NK-92 treated with Interleukin-12 subunit alpha and Interleukin-12 subunit beta, amount 100 ng/mL, for 24 hours (cell line): ENCODE data around the gene ITGA8.
"Not testable (repeated sequence)": the region's sequence is repeated elsewhere in the genome, so short reads cannot be mapped to it uniquely, and the experiment has no call there.

Experiments used
- DNase-seq: peaks from one replicate; lab custom pipeline; 2025; lab: John Stamatoyannopoulos, UW

The ITGA8 gene

DNA sequence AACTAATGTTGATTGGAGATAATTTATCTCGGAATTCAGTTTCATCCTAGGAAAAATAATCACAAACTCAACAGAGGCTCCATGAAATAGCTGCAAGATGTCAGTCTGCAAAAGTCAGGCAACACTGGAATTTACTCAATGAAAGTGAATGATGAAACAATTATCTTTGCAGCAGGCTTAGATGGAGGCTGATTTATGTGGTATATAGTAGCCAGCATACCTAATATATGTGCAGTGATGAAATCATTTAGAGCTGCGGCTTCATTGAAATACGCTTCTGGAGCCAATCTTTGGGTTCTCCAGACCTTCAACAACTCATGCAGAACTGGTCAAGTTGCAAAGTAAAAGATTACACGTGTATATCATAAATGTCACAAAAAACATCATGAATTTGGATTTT is 113.3 kb downstream of the ITGA8 start:
- no peak for DNase-seq

DNA sequence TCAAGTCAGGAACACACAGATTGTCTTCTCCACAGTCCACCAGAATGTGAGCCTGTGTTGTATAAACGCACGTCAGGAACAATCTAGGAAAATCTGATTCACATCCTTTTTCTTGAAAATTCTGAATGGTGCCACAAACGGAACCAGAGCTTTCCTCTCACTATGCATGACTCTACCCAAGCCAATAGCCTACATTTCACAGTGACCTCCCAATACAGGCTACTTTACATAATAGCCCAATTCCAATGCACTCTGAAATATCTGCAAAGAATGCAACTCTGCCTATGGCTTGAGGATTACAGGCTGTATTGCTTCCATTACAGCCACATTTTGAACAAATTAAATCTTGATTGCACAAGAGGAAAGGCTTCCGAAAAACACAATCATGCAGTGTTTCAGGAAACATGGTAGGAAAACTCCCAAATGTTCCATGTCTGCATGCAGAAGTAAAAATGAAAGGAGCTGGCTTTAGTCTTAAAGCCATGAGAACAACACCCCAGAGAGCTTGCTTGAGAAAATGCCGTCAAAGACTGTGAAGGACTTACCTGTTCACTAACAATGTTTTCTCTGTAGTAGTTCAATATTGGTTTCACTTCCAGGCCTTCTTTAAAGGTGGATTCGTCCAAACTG is 113.9 kb downstream of the ITGA8 start:
- DNase-seq = no peak

DNA sequence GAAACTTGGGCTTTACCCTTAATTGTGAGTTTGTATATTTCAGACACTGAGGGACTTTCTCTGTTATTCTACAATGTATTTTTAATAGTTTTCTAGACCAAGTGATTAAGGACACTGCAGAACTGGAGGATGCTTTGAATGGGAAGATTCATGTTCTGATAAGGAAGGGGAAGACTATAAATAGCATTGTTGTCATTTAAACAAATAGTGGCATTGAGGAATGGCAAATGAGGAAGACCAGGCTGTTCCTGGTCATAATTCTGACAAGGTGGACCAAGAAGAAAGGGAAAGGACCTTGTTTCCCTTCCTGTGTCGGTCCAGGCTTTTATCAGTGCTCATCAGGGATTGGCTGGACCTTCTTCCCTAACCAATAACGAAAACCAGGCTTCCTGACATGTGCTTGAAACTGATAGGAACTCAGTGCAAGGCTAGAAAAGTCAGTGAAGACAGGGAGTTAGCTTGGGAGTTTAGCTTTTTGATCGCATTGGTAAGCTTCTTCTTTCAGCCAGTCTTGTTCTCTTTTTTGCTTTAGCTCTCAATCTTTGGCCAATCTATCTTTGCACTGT is 116.2 kb downstream of the ITGA8 start:
- DNase-seq = no peak

DNA sequence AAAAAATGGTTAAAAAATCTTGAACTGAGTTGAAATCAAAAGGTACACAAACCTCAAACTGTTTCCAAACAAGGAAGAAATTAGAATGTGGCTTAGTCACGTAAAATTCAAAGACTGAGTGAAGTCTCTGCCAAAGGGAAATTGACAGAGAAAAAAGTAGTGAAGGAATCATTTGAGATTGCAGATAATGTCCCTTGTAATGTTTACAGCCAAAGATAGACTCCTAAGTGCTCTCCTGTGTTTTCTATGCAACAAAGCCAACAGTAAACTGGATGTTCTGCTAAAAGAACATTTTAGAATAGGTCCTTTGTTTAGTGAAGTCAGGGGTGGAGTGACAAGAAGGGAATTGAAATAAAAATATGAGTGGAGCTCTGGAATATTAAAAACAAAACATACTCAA is 117.9 kb downstream of the ITGA8 start:
- DNase-seq = no peak

DNA sequence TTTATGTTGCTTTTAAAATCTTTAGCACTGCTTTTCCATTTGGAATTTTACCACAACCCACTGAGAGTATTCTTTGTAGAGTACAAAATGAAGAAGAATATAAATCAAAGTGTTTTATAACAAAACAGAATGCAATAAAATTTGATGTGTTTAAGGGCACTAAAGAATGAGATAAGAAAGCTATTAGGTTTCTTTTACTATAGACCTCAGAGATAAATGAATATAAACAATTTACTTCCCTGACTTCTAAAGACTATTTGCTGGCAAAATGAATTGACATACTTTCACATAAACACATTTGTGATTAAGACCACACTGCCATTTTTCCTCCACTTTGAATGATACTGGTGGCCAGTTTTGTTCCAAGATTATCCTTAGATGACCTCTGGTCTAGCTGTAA is 124.5 kb downstream of the ITGA8 start:
- no peak for DNase-seq

DNA sequence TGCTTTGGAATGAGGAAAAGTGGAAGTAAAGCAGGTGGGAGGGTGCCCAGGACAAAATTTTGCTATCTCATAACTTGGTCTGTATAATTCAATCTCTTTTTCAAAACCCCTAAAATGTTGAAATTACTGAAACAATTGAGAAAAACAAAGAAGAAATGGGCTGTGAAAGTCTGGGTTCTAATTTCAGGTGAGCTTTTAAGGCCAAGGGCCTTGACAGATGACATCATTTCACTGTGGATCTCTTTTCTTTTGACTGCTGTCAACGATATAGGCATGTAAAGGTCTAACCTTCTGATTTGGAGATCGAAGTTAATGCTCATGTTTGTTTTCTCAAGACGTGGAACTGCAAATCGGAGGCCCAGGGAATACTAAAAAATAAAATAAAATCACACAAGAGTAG is 127.8 kb downstream of the ITGA8 start:
- DNase-seq = no peak

DNA sequence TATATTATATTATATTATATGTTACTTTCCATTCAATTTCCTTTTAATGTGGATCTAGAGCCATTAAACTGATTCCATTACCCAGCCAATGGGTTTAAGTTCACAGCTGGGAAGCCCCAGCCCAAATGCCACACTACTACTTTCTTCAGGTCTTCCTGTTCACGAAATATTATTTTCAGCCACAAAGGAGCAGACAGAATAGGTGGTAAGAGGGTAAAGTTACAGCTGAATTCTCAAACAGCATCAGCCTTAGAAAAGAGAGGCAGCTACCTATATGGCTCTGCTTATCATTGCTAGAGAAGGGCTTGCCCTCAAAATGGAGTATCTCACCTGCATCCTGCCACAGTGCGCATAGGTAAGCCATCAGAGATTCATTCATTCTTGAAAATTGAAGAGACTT is 128.3 kb downstream of the ITGA8 start:
- DNase-seq = no peak

DNA sequence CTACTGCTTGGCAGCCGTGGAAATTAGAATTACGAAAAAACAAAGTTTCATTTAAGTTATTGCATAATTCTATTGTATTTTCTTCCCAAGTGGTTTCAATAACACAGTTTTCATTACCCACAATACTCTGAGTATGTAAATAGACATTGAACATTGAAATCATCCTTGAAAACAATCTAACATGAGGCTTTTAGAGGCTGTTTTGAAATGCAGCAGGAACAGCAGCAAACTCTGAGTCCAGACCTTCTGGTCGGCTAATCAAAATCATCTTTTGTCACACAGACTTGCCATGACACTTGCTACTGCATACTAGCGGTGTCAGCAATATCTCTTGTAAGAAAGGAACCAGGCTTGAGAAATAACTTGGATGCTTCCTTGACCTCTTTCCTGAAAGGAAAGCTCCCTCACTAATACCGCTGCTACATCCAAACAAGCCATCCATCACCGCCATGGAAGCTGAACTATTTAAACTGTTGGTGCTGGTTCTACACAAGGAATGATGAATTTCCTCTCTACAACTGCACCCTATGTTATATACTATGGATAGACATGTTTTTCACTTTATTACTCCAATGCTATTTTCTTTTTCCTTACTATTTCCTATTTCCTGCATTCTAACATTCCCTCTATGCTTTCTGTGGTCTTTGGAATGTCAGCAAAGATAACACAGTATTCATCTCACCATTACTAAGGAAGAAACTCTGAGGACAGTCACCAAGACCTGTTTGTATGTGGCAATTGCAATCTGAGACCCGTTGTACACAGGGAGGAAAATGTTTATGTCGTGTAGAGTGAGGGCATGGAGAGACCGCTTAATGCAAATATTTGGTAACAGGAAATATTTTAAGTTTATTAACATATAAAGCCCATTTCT is 130.8 kb downstream of the ITGA8 start:
- DNase-seq = no peak

DNA sequence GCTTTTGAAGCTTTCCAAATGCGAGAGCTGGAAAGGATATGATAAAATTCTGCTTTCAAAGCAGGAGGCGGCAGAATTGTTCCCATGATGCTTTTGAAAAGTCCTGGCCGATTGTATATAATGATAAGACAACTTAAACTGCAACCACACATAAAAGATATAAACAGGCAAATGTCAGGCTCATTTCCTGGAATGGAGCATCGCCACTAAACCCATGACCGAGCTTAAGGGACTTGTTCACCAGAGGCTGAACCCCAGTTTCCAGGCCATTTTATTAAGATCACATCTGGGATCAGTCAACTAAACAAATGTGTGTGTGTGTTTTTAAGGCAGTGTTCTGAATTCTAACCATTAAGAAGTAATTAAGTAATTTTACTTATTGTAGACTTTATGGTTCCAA is 131.6 kb downstream of the ITGA8 start:
- no peak for DNase-seq

DNA sequence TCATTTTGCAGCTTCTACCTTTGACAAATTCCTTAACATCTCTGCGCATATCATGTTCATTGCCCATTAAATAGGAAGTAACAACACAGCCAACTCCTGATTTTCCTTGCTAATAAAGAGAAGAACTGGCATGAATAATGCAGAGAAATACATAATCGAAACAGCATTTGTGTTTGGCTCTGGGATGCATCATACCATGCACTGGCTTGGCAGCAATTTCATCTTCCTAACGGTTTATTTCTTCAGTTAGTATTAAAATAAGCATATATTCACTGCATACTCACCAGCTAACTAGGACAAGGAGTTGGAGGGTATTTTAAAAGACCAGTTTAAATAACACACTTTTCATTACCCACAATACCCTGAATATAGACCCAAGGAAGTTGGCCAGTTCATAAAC is 132.5 kb downstream of the ITGA8 start:
- DNase-seq = no peak

DNA sequence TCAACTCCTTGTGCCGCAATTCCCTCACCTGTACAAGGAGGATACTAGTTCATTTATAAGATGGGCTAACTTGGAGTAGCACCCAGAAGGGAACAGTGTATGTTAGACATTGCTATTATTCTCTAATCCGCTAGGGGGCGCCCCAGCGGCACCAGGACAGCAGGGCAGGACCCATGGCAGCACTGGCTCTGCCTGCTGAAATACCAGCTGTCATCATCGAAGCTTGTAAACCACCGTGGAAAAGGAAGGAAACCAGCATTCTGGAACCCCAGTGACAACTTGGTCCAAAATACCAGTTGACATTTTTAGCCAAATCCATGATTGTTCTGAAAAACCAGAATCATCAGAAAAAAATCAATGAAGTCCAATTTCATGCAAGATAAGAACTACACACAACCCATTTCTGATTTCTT is 134.4 kb downstream of the ITGA8 start:
- no peak for DNase-seq

DNA sequence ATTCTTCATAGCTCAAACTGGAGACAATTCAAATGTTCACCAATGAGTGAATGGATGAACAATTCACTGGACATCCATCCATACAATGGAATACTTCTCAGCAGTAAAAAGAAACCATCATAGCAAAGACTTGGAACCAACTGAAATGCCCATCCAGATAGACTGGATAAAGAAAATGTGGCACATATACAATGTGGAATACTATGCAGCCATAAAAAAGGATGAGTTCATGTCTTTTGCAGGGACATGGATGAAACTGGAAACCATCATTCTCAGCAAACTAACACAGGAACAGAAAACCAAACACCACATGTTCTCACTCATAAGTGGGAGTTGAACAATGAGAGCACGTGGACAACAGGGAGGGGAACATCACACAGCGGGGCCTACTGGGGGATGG is 136.8 kb downstream of the ITGA8 start:
- DNase-seq = not testable (repeated sequence)

DNA sequence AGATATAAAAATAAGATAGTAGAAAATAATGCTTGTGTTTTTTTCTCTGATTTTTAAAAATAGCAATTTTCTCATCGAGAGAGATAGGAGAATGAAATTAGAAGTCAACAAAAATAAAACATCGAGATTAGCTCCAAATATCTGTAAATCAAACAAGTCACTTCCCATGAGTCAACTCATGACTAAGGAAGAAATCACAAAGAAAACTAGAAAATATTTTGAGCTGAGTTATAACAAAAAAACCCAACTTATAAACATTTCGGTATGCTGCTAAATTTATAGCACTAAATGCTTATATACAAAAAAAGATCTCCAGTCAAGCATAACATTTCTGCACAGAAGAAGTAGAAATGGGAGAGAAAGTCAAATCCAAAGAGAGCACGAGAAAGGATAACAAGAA is 140.1 kb downstream of the ITGA8 start:
- DNase-seq = no peak

DNA sequence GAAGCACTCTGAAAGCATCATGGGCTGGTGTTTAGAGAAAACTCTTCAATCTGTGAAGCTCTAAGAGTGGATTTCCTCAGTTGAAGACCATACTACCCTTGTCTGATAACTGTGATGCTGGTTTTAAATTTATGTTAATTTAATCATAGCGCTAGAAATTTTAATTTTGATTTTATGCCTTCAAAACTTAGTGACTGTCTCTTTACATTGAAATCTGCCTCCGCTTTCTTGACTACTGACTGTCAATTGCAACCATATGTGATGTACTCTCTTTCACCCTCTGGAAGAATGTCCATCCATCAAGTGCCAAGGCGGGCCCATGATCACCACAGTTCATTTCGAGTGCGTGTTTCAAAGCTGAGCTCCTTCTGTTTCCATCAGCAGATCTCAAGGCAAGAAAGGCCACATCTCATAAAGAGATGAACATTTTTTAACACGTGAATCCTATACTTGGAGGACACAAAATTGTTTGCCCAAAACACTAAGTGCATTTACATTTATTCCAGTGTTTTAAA is 147.1 kb downstream of the ITGA8 start:
- no peak for DNase-seq

DNA sequence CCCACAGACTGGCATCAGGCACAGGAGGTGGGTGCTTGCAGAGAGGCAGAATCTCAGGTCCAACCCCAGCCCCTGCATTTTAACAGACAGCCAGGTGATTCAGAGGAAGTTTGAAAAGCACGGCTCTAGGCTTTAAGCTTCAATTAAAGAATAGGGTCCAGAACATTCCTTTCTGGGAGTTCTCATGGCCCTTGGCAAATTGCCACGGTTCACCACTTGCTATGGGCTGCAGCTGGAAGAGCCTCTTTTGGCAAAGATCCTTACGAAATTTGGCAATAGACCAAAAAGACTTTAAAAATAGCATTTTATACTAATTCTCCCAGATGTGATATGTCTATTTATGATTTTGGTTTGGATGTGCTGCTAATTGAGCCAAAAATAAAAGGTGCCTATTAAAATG is 148.1 kb downstream of the ITGA8 start:
- DNase-seq = no peak

DNA sequence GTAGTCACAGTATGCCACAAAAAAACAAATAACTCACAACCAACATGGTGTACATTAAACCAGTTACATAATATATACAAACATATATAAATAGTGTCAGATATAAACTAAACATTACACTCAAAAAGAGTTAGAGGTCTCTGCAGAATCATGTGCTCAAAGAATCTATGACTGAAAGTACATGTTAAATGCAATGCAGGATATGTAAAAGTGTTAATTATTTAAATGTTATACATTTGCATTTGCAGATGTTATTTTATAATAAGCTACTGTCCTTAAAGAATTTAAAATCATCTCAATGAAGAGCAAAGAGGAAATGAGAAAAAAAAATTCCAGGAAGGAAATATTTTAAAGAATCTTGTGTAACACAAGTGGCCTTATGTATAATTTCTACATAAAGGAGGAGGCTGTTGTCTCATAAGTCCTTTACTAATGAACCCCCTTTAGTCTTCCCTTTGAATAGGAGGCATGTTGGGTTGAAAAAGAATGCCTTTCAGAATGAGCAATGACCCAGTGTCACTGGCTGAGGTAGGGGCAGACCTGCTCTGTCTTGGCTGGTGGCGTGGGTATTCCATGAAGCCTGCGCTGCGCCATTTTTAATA is 148.9 kb downstream of the ITGA8 start:
- no peak for DNase-seq

DNA sequence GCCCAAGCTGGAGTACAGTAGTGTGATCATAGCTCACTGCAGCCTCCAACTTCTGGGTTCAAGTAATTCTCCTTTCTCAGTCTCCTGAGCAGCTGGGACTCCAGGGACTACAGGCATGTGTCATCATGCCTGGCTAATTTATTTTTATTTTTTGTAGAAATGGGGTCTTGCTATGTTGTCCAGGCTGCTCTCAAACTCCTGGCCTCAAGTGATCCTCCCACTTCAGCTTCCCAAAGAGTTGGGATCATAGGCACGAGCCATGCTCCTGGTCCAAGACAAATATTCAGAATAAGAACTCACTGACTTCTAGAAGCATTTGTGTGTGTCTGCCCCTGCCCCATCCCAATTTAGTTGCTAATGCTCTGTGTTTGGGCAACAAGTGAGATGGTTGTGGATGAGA is 151.8 kb downstream of the ITGA8 start:
- no peak for DNase-seq

DNA sequence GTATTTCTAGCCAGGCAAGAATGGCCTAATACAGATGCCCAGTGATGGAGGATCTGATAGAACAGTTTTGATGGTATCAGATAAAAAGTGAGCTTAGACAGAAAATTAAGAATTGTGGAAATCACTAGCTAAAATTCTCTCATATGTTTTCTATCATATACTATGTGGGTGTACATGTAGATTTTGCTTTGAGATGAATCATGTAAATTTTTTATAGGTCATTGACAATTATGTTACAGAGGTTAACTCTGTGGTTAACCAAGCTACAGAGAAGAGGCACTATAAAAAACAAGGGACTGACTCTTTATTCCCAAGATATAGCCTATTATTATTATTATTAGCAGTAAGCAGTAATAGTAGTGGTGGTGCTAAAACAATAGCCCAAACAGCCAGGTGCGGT is 156.5 kb downstream of the ITGA8 start:
- DNase-seq = no peak

DNA sequence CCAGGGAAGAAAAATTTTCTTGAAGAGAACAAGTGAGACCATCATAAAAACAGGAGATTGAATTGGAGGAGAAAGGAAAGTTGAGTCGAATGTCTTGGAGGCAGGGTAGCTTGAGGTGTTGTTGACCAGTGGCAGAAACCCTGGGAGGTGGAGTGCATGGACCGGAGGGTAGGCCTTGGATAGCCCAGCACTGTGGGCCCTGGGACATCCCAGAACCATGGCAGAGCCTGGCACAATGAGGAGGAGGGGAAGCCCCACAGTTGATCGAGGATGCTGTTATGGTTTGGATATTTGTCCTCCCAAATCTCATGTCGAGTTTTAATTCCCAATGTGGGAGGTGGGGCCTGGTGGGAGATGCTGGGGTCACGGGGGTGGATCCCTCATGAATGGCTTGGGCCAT is 157.1 kb downstream of the ITGA8 start:
- DNase-seq = no peak

DNA sequence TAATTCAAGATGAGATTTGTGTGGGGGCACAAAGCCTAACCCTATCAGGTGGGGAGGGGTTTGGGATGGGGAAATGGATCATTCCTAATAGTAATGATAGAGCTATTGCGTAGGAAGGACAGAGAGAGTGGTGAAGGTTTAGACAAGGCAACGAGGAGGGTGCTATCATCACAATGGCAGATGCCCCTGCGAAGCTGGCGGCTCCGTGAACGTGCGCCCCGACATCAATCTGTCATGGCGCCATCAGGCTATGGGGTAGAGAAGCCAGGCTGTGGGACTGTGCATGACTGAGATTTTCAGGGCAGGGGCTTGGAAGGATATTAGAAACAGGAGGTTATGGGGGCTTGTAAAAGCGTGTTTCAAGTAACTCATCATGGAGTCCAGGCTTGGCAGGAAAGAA is 157.6 kb downstream of the ITGA8 start:
- DNase-seq = no peak

DNA sequence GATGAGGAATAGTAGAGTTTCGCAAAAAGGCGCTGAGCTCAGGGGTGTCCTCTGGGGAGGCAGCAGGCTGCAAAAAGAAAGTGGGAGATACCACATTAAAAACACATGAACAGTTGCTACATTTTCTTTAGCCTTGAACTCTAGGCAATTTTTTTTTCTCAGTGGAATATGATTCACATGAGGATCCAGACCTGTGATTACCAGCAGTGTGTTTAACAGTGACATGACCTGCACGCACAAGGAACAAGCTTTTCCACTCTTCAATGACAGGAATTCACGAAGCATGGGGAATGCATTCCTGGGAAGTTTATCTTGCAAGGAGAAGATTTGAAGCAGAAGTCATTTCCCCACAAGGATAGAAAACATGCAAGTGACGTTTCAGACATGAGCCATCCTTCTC is 161.6 kb downstream of the ITGA8 start:
- no peak for DNase-seq

DNA sequence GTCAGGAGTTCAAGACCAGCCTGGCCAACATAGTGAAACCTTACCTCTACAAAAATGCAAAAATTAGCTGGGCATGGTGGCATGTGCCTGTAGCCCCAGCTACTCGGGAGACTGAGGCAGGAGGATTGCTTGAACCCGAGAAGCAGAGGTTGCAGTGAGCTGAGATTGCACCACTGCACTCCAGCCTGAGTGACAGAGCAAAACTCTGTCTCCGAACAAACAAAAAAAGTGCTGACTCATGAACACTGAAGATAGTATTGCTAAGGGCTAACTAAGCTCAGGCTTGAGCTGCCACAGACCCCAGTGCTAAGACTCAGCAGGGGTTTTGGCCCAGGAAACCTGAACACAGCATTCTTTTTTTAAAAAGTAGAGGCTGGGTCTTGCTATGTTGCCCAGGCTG is 162.6 kb downstream of the ITGA8 start:
- not testable (repeated sequence) for DNase-seq

DNA sequence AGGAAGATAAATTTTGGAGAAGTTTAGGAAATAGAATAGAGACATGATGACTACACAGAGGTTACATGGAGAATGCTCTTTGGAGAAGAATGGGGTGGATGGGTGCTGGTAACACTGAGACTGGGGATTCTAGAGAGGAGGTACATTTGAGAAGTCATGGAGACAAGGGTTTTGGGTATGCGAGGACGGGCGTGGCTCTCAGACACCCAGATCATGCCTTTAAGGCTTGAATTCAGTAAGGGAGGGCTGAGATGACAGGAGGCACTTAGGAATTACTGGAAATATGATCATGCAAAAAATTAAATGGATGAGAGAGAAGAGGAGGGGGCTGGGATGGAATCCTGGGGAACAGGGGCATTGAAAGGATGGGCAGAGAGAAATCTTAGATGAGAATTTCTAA is 168.8 kb downstream of the ITGA8 start:
- no peak for DNase-seq
